Esophagus muscularis mucosa (tissue), 4 donors: Measurements from ENCODE around the gene SUSD6. TPM values are rescaled to one million over a fixed set of nuclear protein-coding genes. Genes with fewer than 3 reads are reported as not detected.
"Not testable (repeated sequence)": the region's sequence is repeated elsewhere in the genome, so short reads cannot be mapped to it uniquely, and the experiment has no call there.

Source experiments
- DNase-seq: peaks from one replicate; pipeline ENCODE4 v3.0.0-alpha.2; 2017; ENCODE audit errors: extremely low spot score
- H3K27ac ChIP-seq, 4 donors: fragments of 200-600 bp; sonication (generic); replicated peaks in 1 of 4; 1 replicate in 3 of 4; 2 replicates in 1 of 4; pipeline ENCODE4 v1.5.1; 2016 to 2019; ENCODE audit warnings: mild to moderate bottlenecking in 1 of 4
- H3K27me3 ChIP-seq, 4 donors: fragments of 200-600 bp; sonication (generic); one replicate each; pipeline versions ENCODE4 v1.5.1 to v1.6.0; 2016 to 2019
- H3K36me3 ChIP-seq, 4 donors: fragments of 200-600 bp; sonication (generic); one replicate each; pipeline ENCODE4 v1.5.1; 2016 to 2019
- H3K4me1 ChIP-seq, 4 donors: fragments of 200-600 bp; sonication (generic); one replicate each; pipeline ENCODE4 v1.5.1; 2016 to 2019
- H3K4me3 ChIP-seq, 4 donors: fragments of 200-600 bp; sonication (generic); 1 replicate in 2 of 4; 2 replicates in 2 of 4; pipeline ENCODE4 v1.5.1; 2016 to 2019; ENCODE audit warnings: mild to moderate bottlenecking in 4 of 4, moderate library complexity in 1 of 4
- H3K9me3 ChIP-seq, 4 donors: fragments of 200-600 bp; sonication (generic); 1 replicate in 3 of 4; 2 replicates in 1 of 4; pipeline ENCODE4 v1.5.1; 2016 to 2019
- CTCF ChIP-seq, 3 experiments: fragments of 200-600 bp in 2 of 3; fragments of 450-650 bp in 1 of 3; sonication (generic) in 2 of 3; IDR thresholded peaks; one replicate each; pipeline ENCODE4 v1.5.1; 2017 to 2019; ENCODE audit warnings: antibody characterized with exemption in 3 of 3, mild to moderate bottlenecking in 2 of 3, moderate library complexity in 1 of 3
- EP300 ChIP-seq: sonication (generic); formaldehyde crosslinking; IDR thresholded peaks from one replicate; pipeline ENCODE4 v1.6.1; 2017; ENCODE audit warnings: antibody characterized with exemption
- POLR2A ChIP-seq: fragments of 450-650 bp; IDR thresholded peaks from one replicate; pipeline ENCODE4 v1.6.1; 2017; ENCODE audit warnings: antibody characterized with exemption, moderate library complexity, mild to moderate bottlenecking, low read depth
- POLR2AphosphoS5 ChIP-seq, 2 donors: sonication (generic); formaldehyde crosslinking; IDR thresholded peaks; one replicate each; pipeline ENCODE4 v1.6.1; 2017; ENCODE audit warnings: antibody characterized with exemption in 2 of 2
- WGBS: methylation state at CpG from one replicate; pipeline ENCODE4 v1.1.5; 2018; 5-methylcytosine and 5-hydroxymethylcytosine counted together
- intact Hi-C: fragments of 100-400 bp; cut with DNase I; formaldehyde crosslinking; loops from one replicate; pipeline ENCODE4 v1.15.1; 2023
- total RNA-seq, 4 donors: library from RNA; depleted of rRNA; stranded (reverse); fragments of >200 nt; gene quantifications; one replicate each; pipeline versions ENCODE4 v1.1.0 to v1.2.1, GENCODE V29; 2016

The SUSD6 gene
- total RNA-seq, 4 donors from 2014 or later = 21.2 to 89.5 (median 43.5) TPM

DNA sequence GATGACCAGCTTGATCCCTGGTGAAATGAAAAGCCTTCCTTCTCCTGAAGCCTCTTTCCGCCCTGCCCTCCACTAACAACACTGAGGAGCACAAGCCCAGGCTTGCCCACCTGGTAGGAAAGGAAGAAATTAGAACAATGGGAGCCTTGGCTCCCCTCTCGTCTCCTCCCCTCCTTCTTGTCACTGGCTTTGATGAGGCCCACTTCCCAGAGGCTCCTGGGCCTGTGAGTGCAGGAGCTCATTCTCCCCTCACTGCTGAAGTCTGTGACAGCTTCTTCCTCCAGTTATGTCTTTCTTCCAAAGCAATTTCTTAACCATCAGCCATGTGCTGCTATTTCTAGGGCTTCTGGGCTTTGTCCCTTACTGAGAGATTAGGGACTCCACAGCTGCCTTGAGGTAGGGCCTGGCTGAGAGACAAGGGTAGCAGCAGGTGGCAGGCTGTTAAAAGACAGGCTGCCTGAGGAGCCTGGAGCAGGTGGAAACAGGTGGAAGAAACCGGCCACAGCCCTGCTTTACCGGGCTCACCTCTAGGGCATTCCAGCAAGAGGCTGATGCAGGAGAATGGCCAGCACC lies 101.9 kb downstream of the SUSD6 start:
- intact Hi-C loops = no loop called here
- Histone ChIP-seq H3K36me3 (peaks cover 5 to 63% (median 36%) of the 10 kb centered on the region in 4 donors), H3K4me1 (peaks cover 54 to 84% (median 70%) of the 10 kb centered on the region in 4 donors), H3K27me3 (no peaks in the 10 kb centered on the region), H3K4me3 (no peak overlapping the region), H3K9me3 (no peaks in the 10 kb centered on the region), H3K27ac (peak overlapping the region; percentile 51 to 72 (median 66))
- 72% methylated on average over 4 of the region's 4 CpGs for WGBS
- no peak for DNase-seq
- no peak for TF ChIP-seq POLR2A
- no peak for TF ChIP-seq EP300
- TF ChIP-seq POLR2AphosphoS5 (IDR thresholded peaks at IDR 0.05) = no peak
- TF ChIP-seq CTCF (IDR thresholded peaks at IDR 0.05) = no peak

DNA sequence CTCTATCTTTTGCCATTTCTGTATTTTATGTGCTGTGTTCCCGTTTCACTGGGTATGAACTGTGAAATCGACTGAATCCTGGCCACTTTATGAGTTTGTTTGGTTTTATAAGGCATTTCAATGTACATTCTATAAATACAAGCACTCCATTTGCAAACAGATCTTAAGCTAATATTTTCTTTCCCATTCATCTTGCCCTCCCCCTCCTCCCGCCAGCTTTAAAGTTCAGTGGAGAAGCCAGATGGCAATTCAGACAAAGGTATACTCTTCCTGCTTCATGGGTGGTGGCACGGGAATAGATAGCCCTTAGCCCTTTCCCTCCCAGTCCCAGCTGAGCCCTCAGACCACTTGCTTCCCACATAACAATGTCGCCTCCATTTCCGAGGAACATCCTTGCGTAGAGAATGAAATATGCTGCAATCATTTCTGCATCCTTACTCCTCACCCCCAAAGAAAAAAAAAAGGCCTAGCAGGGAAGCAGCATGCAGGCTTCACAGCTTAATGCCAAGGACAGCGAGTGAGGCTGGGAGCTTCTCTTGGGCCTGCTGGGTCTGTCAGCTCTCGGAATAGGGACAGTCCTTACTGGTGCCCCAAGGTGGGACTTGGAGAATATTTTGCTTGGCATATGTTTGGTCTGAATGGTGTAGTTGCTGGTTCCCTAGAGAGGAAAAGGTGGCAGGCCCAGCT lies 102.7 kb downstream of the SUSD6 start:
- no peak for TF ChIP-seq POLR2A
- TF ChIP-seq EP300 = no peak
- no peak for TF ChIP-seq CTCF (IDR thresholded peaks at IDR 0.05)
- TF ChIP-seq POLR2AphosphoS5 (IDR thresholded peaks at IDR 0.05) = no peak
- Histone ChIP-seq H3K27ac (peak overlapping the region in 2 of 4 donors; percentile 30 to 71), H3K4me1 (peaks cover 56 to 85% (median 69%) of the 10 kb centered on the region in 4 donors), H3K27me3 (no peaks in the 10 kb centered on the region), H3K9me3 (no peaks in the 10 kb centered on the region), H3K36me3 (peaks cover 5 to 54% (median 28%) of the 10 kb centered on the region in 4 donors), H3K4me3 (no peak overlapping the region)
- intact Hi-C loops = no loop called here
- 82% methylated on average over 9 of the region's 9 CpGs for WGBS
- no peak for DNase-seq

GRCh38 chr14:69715725-69716477 lies 104.5 kb downstream of the SUSD6 start:
- Histone ChIP-seq H3K36me3 (peaks cover 0 to 37% (median 14%) of the 10 kb centered on the region in 4 donors), H3K4me1 (peaks cover 62 to 83% (median 72%) of the 10 kb centered on the region in 4 donors), H3K9me3 (no peaks in the 10 kb centered on the region), H3K27ac (peak overlapping the region; percentile 47 to 76 (median 64)), H3K4me3 (no peak overlapping the region), H3K27me3 (no peaks in the 10 kb centered on the region)
- peak; percentile 96 for DNase-seq
- intact Hi-C loops = no loop called here
- peak; percentile 68 to 77 for TF ChIP-seq POLR2AphosphoS5 (IDR thresholded peaks at IDR 0.05)
- TF ChIP-seq CTCF (IDR thresholded peaks at IDR 0.05) = no peak
- TF ChIP-seq EP300 = peak; percentile 11
- no peak for TF ChIP-seq POLR2A
- 52% methylated on average over 13 of the region's 13 CpGs for WGBS

DNA sequence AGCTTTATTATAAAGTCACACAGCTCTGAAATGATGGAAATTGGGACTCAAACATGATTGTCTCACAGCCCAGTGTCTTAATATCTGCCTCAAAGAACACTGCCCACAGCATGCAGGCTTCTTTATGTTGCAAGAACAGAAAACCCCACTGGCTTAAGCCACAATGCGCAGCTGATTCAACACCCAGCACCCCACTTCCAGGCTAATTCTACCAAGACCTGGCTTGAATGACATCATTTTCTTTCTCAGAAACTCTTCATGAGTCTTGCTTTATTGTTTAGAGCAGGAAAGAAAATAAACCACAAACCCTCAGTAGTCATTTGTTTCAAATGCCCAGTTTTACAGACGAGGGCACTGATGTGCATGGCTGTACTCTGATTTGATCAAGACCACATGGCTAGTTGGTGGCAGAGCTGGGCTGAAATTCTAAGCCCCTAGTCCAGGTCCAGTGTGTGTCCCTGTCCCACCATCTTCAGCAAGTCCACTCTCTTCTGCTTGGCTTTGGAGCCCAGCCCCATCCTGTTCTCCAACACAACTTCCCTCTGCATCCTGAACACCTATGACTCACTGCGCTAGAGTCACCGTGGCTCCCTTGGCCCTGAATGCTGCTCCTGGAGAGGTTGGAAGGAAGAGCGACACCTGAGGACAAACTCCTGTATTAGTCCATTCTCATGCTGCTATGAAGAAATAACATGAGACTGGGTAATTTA lies 105.2 kb downstream of the SUSD6 start:
- H3K27ac ChIP-seq = peak overlapping the region; percentile 47 to 76 (median 64)
- H3K27me3 ChIP-seq = no peaks in the 10 kb centered on the region
- DNase-seq = no peak
- intact Hi-C loops = no loop called here
- H3K4me3 ChIP-seq = no peak overlapping the region
- H3K9me3 ChIP-seq = no peaks in the 10 kb centered on the region
- WGBS = 59% methylated on average over 5 of the region's 5 CpGs
- peaks cover 55 to 75% (median 65%) of the 10 kb centered on the region in 4 donors for H3K4me1 ChIP-seq
- TF ChIP-seq POLR2AphosphoS5 (IDR thresholded peaks at IDR 0.05) (peak; percentile 27 to 35), POLR2A (no peak)
- H3K36me3 ChIP-seq = peaks cover 0 to 29% (median 7%) of the 10 kb centered on the region in 4 donors

DNA sequence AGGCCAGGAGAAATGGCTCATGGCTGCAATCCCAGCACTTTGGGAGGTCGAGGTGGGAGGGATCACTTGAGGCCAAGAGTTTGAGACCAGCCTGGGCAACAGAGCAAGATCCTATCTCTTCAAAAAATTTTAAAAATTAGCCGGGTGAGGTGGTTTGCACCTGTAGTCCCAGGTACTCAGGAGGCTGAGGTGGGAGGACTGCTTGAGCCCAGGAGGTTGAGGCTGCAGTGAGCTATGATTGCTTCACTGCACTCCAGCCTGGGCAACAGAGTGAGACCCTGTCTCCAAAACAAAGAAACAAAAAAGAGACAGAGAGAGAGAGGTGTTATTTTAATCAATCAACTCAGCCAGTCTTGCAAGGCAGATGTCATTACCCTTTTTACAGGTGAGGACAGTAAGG lies 107.2 kb downstream of the SUSD6 start:
- Histone ChIP-seq H3K4me1 (peaks cover 36 to 56% (median 45%) of the 10 kb centered on the region in 4 donors), H3K36me3 (peaks cover 0 to 11% (median under 1%) of the 10 kb centered on the region in 4 donors), H3K27ac (peak overlapping the region in 2 of 4 donors; percentile 37 to 64)
- H3K4me3 ChIP-seq, DNase-seq, intact Hi-C loops, H3K27me3 ChIP-seq, H3K9me3 ChIP-seq: not testable (repeated sequence)
- 86% methylated on average over 2 of the region's 2 CpGs for WGBS
